Loucy (cell line): ENCODE results near the gene TPST2.
A peak's percentile ranks its signal among the peaks of the same experiment; 100 is the strongest.

Experiments
- H2AFZ ChIP-seq: fragments of 200-600 bp; sonication (generic); 2 replicates; pipeline ENCODE4 v1.6.0; 2016; ENCODE audit warnings: antibody characterized with exemption, mild to moderate bottlenecking, low read length, moderate library complexity
- H3F3A ChIP-seq: fragments of 200-600 bp; 2 replicates; pipeline ENCODE4 v1.6.0; 2016; ENCODE audit warnings: antibody characterized with exemption, low read depth, mild to moderate bottlenecking
- H3K27me3 ChIP-seq: fragments of 200-600 bp; sonication (generic); 2 replicates; pipeline ENCODE4 v1.6.1; 2014; ENCODE audit warnings: low read length, mild to moderate bottlenecking; ENCODE audit not compliant: insufficient read depth, poor library complexity, severe bottlenecking
- H3K36me3 ChIP-seq: fragments of 200-600 bp; sonication (generic); 2 replicates; pipeline ENCODE4 v1.6.1; 2016; ENCODE audit warnings: low read length; ENCODE audit not compliant: insufficient read depth
- H3K4me1 ChIP-seq: fragments of 200-600 bp; sonication (generic); 2 replicates; pipeline ENCODE4 v1.5.1; 2014; ENCODE audit warnings: low read length, mild to moderate bottlenecking; ENCODE audit not compliant: insufficient read depth, poor library complexity, severe bottlenecking
- H3K4me2 ChIP-seq: fragments of 200-600 bp; sonication (generic); 2 replicates; pipeline ENCODE4 v1.6.0; 2014; ENCODE audit warnings: antibody characterized with exemption, low read length, low read depth, mild to moderate bottlenecking; ENCODE audit not compliant: poor library complexity, severe bottlenecking
- H3K4me3 ChIP-seq: fragments of 200-600 bp; sonication (generic); 2 replicates; pipeline ENCODE4 v1.5.1; 2014; ENCODE audit warnings: low read length, mild to moderate bottlenecking, mixed read lengths; ENCODE audit not compliant: poor library complexity, severe bottlenecking
- H3K79me2 ChIP-seq: fragments of 200-600 bp; sonication (generic); 2 replicates; pipeline ENCODE4 v1.6.1; 2014; ENCODE audit warnings: low read length; ENCODE audit not compliant: insufficient read depth
- H3K9ac ChIP-seq: fragments of 200-600 bp; sonication (generic); 2 replicates; pipeline ENCODE4 v1.6.0; 2014; ENCODE audit warnings: mild to moderate bottlenecking, low read depth, low read length, moderate library complexity; ENCODE audit not compliant: poor library complexity, severe bottlenecking
- H3K9me2 ChIP-seq: fragments of 200-600 bp; sonication (generic); replicated peaks from 2 replicates; pipeline ENCODE4 v1.6.1; 2016; ENCODE audit warnings: low read depth, low read length, mixed read lengths
- H3K9me3 ChIP-seq: fragments of 200-600 bp; sonication (generic); 2 replicates; pipeline ENCODE4 v1.6.1; 2014; ENCODE audit warnings: mild to moderate bottlenecking, antibody characterized with exemption, low read length, low read depth; ENCODE audit not compliant: insufficient read depth
- H4K20me1 ChIP-seq: fragments of 200-600 bp; sonication (generic); 2 replicates; pipeline ENCODE4 v1.6.0; 2014; ENCODE audit warnings: antibody characterized with exemption, low read length, mild to moderate bottlenecking; ENCODE audit not compliant: insufficient read depth, poor library complexity, severe bottlenecking
- CTCF ChIP-seq: fragments of 200-600 bp; sonication (generic); conservative IDR thresholded peaks from 2 replicates; pipeline ENCODE4 v1.5.1; 2014; ENCODE audit warnings: mild to moderate bottlenecking, antibody characterized with exemption, low read length
- EZH2phosphoT487 ChIP-seq: fragments of 200-600 bp; IDR thresholded peaks from 2 replicates; pipeline ENCODE4 v1.6.1; 2018; ENCODE audit warnings: antibody characterized with exemption, mild to moderate bottlenecking, moderate library complexity, borderline replicate concordance

Gene TPST2

GRCh38 chr22:26474682-26475081, 115.2 kb downstream of the TPST2 start:
- Histone ChIP-seq H3K4me1 (peaks cover 34% of the 10 kb centered on the region), H3K4me2 (peak overlapping the region; percentile 72), H3K27me3 (no peaks in the 10 kb centered on the region), H3F3A (no peaks in the 10 kb centered on the region), H2AFZ (no peak overlapping the region), H3K36me3 (peaks cover 36% of the 10 kb centered on the region; the same call in 1 of the 2 replicates), H3K9me3 (no peaks in the 10 kb centered on the region), H3K9me2 (no peaks in the 10 kb centered on the region), H3K79me2 (peaks cover 62% of the 10 kb centered on the region), H3K9ac (no peak overlapping the region), H3K4me3 (peak overlapping the region; percentile 36), H4K20me1 (no peaks in the 10 kb centered on the region)
- TF ChIP-seq EZH2phosphoT487, result no peak
- no peak for TF ChIP-seq CTCF
